GM12878 (cell line): ENCODE data around the gene SELPLG. TPM values are rescaled to one million over a fixed set of nuclear protein-coding genes. Genes with fewer than 3 reads are reported as not detected.
A peak's percentile ranks its signal among the peaks of the same experiment; 100 is the strongest.

Experiments
- FOS ChIP-seq: IDR thresholded peaks from 3 replicates; pipeline ENCODE4 v1.6.1; 2011; ENCODE audit warnings: borderline replicate concordance; ENCODE audit not compliant: insufficient read length; ENCODE audit errors: extremely low read depth
- HDAC2 ChIP-seq: fragments of 200-600 bp; sonication (generic); IDR thresholded peaks from 2 replicates; pipeline ENCODE4 v1.6.1; 2017
- MEF2B ChIP-seq: fragments of 450-650 bp; IDR thresholded peaks from 2 replicates; pipeline ENCODE4 v1.6.1; 2018; ENCODE audit warnings: mild to moderate bottlenecking, moderate library complexity; ENCODE audit not compliant: partially characterized antibody, poor library complexity, severe bottlenecking
- PAX5 ChIP-seq: IDR thresholded peaks from 2 replicates; pipeline ENCODE4 v1.6.1; 2011; ENCODE audit warnings: low read depth, low read length, borderline replicate concordance
- POLR2AphosphoS5 ChIP-seq: IDR thresholded peaks from 2 replicates; pipeline ENCODE4 v1.6.1; 2011; ENCODE audit warnings: mild to moderate bottlenecking, low read length, inconsistent platforms
- RAD21 ChIP-seq: IDR thresholded peaks from 2 replicates; pipeline ENCODE4 v1.6.1; 2011; ENCODE audit warnings: mild to moderate bottlenecking, low read depth, low read length, moderate library complexity; ENCODE audit not compliant: insufficient read depth
- SREBF1 ChIP-seq: IDR thresholded peaks from 2 replicates; pipeline ENCODE4 v1.6.1; 2012; ENCODE audit warnings: mild to moderate bottlenecking, low read length
- SRF ChIP-seq, 2 experiments: IDR thresholded peaks; 2 replicates each; pipeline ENCODE4 v1.6.1; 2011; ENCODE audit warnings: low read depth in 2 of 2, low read length in 2 of 2, mild to moderate bottlenecking in 1 of 2, moderate library complexity in 1 of 2
- polyA plus RNA-seq, 11 experiments: library from polyadenylated mRNA; depleted of rRNA in 4 of 11; unstranded in 6 of 11; stranded (reverse) in 5 of 11; fragments of >200 nt; fragmentation: Nextera tagmentation in 4 of 11; fragmentation: Illumina TruSeq in 1 of 11; extraction: Ambion mirVana in 4 of 11; extraction: Trizol in 1 of 11; gene quantifications; 1 replicate in 1 of 11; 2 replicates in 10 of 11; pipeline versions ENCODE4 v1.2.1 to v1.2.3, GENCODE V29; 2011 to 2016; ENCODE audit warnings: inconsistent platforms in 2 of 11, missing spikeins in 2 of 11, low read depth in 1 of 11
- total RNA-seq, 4 experiments: library from RNA; depleted of rRNA in 3 of 4; stranded (reverse); fragments of >200 nt in 3 of 4; fragmentation: Illumina TruSeq in 1 of 4; extraction: Trizol in 1 of 4; gene quantifications; 2 replicates each; pipeline versions ENCODE4 v1.2.1 to v1.2.3, GENCODE V29; 2013 to 2021
- TF ChIP-seq, protein P1 (sequence below): fragments of 150-350 bp; IDR thresholded peaks from 2 replicates; pipeline ENCODE4 v1.6.1; 2016; ENCODE audit warnings: low read depth, low read length
- TF ChIP-seq, protein P2 (sequence below): fragments of 450-650 bp; IDR thresholded peaks from 2 replicates; pipeline ENCODE4 v1.6.1; 2017; ENCODE audit warnings: low read depth, mild to moderate bottlenecking, moderate library complexity
- TF ChIP-seq, protein P3 (sequence below): IDR thresholded peaks from 2 replicates; pipeline ENCODE4 v1.6.1; 2011; ENCODE audit warnings: borderline replicate concordance, low read depth, mild to moderate bottlenecking, moderate library complexity, low read length; ENCODE audit not compliant: insufficient read depth, poor library complexity, severe bottlenecking

The SELPLG gene
- total and polyA plus RNA-seq, 10 of the 15 experiments (the other 5 are each of a cell fraction or from before 2014, with no cell fraction given), result 3.2 to 32.3 (median 23.9) TPM

DNA sequence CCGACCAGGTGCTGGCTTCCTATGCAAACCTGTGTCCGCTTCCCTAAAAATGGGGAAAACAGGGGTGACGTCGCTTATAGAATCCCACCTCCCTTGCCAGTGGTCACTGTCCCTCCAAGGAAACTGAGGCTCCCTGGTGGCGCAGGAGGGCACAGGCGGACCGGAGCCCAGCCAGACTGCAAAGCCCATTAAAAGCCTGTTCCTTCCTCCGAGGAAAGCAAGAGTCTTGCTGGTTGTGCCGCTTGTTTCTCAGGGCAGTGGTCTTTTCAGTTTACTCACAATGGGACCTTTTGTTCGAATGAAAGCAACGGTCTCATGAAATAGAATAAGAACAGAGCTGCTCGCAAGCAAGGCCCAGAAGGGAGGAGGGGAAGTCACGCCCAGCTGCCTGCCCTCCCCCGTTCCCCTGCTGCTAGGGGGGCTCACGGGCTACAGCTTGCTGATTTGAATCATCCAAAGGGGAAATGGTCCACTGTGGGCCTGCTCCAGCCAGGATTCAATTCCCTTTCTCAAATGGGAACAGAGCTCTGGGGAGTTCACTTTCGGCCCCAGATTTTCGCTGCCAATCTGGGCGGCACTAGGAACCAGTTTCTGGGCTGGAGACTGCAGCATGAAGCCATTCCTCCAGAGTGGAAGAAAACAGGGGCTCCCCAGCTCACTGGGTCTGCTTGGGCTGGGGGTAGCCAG lies 4.6 kb upstream of the SELPLG start (continued):
- TF ChIP-seq, protein P1, sequence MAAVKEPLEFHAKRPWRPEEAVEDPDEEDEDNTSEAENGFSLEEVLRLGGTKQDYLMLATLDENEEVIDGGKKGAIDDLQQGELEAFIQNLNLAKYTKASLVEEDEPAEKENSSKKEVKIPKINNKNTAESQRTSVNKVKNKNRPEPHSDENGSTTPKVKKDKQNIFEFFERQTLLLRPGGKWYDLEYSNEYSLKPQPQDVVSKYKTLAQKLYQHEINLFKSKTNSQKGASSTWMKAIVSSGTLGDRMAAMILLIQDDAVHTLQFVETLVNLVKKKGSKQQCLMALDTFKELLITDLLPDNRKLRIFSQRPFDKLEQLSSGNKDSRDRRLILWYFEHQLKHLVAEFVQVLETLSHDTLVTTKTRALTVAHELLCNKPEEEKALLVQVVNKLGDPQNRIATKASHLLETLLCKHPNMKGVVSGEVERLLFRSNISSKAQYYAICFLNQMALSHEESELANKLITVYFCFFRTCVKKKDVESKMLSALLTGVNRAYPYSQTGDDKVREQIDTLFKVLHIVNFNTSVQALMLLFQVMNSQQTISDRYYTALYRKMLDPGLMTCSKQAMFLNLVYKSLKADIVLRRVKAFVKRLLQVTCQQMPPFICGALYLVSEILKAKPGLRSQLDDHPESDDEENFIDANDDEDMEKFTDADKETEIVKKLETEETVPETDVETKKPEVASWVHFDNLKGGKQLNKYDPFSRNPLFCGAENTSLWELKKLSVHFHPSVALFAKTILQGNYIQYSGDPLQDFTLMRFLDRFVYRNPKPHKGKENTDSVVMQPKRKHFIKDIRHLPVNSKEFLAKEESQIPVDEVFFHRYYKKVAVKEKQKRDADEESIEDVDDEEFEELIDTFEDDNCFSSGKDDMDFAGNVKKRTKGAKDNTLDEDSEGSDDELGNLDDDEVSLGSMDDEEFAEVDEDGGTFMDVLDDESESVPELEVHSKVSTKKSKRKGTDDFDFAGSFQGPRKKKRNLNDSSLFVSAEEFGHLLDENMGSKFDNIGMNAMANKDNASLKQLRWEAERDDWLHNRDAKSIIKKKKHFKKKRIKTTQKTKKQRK, result no peak
- TF ChIP-seq, protein P2, sequence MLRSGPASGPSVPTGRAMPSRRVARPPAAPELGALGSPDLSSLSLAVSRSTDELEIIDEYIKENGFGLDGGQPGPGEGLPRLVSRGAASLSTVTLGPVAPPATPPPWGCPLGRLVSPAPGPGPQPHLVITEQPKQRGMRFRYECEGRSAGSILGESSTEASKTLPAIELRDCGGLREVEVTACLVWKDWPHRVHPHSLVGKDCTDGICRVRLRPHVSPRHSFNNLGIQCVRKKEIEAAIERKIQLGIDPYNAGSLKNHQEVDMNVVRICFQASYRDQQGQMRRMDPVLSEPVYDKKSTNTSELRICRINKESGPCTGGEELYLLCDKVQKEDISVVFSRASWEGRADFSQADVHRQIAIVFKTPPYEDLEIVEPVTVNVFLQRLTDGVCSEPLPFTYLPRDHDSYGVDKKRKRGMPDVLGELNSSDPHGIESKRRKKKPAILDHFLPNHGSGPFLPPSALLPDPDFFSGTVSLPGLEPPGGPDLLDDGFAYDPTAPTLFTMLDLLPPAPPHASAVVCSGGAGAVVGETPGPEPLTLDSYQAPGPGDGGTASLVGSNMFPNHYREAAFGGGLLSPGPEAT, result no peak
- TF ChIP-seq SRF (IDR thresholded peaks at IDR 0.05; ENCODE audit: low read depth in 2 of 2, low read length in 2 of 2) (no peak), RAD21 (no peak), MEF2B (no peak), POLR2AphosphoS5 (peak; percentile 58), FOS (no peak), SREBF1 (no peak), PAX5 (peak; percentile 94), HDAC2 (no peak)
- TF ChIP-seq, protein P3, sequence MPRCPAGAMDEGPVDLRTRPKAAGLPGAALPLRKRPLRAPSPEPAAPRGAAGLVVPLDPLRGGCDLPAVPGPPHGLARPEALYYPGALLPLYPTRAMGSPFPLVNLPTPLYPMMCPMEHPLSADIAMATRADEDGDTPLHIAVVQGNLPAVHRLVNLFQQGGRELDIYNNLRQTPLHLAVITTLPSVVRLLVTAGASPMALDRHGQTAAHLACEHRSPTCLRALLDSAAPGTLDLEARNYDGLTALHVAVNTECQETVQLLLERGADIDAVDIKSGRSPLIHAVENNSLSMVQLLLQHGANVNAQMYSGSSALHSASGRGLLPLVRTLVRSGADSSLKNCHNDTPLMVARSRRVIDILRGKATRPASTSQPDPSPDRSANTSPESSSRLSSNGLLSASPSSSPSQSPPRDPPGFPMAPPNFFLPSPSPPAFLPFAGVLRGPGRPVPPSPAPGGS, result no peak
